AG09309 (cell line): Measurements from ENCODE around the gene CDC42BPB.

Experiments
- DNase-seq: peaks from one replicate; pipeline ENCODE4 v3.0.0-alpha.2; 2010; ENCODE audit warnings: low read depth
- H3K4me3 ChIP-seq: 2 replicates; pipeline ENCODE4 v1.5.1; 2011; ENCODE audit warnings: mild to moderate bottlenecking, low read depth, low read length, moderate library complexity; ENCODE audit not compliant: control insufficient read depth
- TF ChIP-seq, protein P1 (sequence below): IDR thresholded peaks from 2 replicates; pipeline ENCODE4 v1.5.1; 2011; ENCODE audit warnings: mild to moderate bottlenecking, low read depth, low read length, inconsistent platforms; ENCODE audit not compliant: insufficient read depth, control insufficient read depth; ENCODE audit errors: missing control alignments

Gene CDC42BPB

DNA sequence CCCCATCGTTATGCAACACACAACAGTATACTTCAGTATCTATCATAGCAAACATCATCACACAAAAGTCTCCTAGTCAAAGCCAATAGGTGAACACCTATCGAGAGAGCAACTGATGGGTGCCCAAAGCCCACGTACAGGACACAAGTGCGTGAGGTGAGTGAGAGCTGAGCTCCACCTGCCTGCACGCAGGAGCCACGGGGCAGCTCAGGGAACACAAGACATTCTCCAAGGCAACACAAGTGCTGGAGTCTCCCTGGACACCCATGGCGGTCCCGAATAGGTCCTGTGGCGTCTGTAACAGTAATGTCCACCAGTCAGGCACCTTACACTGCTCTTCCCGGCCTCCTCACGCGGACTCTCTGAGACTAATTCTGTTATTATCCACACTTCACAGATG lies 44.3 kb downstream of the CDC42BPB start:
- H3K4me3 ChIP-seq = no peak overlapping the region
- TF ChIP-seq, protein P1, sequence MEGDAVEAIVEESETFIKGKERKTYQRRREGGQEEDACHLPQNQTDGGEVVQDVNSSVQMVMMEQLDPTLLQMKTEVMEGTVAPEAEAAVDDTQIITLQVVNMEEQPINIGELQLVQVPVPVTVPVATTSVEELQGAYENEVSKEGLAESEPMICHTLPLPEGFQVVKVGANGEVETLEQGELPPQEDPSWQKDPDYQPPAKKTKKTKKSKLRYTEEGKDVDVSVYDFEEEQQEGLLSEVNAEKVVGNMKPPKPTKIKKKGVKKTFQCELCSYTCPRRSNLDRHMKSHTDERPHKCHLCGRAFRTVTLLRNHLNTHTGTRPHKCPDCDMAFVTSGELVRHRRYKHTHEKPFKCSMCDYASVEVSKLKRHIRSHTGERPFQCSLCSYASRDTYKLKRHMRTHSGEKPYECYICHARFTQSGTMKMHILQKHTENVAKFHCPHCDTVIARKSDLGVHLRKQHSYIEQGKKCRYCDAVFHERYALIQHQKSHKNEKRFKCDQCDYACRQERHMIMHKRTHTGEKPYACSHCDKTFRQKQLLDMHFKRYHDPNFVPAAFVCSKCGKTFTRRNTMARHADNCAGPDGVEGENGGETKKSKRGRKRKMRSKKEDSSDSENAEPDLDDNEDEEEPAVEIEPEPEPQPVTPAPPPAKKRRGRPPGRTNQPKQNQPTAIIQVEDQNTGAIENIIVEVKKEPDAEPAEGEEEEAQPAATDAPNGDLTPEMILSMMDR = no peak
- DNase-seq = no peak

DNA sequence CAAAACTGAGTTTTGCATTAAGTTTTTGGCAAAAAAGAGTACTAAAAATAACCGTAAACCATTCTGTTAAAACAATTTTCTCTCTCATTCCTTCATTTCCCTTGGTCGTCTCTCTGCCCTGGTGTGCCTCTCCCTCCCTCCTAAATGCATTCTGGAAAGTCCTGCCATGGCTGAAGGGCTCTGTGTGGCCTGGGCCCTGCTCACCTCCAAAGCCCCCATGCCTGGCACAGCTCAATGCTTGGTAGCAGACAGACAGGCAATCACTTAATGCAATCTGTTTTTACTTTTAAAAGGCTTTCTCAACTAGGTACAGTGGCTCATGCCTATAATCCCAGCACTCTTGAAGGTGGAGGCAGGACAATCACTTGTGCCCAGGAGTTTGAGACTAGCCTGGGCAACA lies 47.8 kb downstream of the CDC42BPB start:
- DNase-seq = no peak
- no peak overlapping the region for H3K4me3 ChIP-seq
- TF ChIP-seq, protein P1 = no peak

DNA sequence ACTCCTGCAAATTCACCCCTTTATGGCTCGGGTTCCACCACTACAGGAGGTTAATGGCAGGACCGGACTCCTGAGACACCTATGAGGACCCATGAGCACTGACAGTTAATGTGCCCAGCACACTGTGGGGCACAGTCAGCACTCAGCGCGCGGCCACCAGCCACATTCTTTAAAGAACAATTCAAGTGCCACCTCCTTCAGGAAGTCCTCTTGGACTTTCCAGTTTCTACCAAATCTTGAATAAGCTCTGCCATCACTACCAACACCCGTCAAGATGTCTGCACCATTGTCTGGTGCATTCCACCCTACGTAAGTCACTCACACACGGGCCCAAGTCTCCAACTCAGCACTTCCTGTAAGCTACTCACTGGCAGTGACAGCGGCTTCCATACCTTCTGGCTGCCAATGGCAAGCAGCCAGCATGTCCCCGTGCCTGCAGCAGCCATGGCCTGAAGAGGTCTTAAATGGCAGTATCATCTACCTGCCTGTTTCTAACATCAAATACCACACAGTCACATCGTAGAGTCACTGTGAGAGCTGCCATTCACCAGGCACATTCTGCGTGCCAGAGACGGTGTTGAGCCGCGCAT lies 48.5 kb downstream of the CDC42BPB start:
- H3K4me3 ChIP-seq = no peak overlapping the region

DNA sequence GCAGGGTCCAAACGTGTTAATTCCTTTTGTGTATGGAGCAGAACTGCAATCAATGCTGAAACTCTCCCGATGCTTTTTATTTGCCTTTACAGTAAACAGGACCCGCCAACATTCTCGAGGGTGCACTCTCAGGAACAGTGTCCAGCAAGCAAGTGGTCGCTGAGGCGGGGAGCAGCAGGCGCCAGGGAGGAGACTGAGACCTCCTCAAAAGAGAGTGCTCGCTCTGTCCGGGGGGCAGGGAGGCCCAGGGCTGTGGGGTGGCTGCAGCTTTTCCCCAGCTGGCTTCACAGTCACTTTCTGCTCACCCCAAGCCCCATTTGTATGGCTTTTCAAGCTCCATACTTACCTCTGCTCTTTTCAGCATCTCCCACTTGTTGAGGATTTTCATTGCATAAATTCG lies 49.2 kb downstream of the CDC42BPB start:
- TF ChIP-seq, protein P1 = no peak
- H3K4me3 ChIP-seq = no peak overlapping the region
- no peak for DNase-seq

More for the DNA sequence above, 48.5 kb downstream of the CDC42BPB start:
- DNase-seq = no peak
- TF ChIP-seq, protein P1 = no peak

DNA sequence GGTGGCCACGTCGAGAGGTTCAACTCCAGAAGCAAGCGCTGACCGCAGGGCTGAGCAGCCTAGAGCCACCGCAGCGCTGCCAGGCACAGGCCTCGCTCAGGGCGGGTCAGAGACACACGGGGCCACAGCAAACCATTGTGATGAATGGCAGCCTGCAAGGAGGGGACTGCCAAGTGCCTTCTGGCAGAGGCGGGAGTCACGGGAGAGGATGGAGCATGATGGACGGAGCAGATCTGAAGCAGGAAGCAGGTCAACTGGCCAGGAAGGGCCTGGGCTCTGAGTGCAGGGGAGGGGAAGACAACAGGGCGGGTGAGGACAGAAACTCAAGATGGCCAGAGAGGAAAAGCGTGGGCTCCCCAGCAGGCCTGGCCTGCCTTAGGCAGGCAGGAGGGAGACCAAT lies 49.8 kb downstream of the CDC42BPB start:
- TF ChIP-seq, protein P1 = no peak
- no peak for DNase-seq
- H3K4me3 ChIP-seq = no peak overlapping the region

DNA sequence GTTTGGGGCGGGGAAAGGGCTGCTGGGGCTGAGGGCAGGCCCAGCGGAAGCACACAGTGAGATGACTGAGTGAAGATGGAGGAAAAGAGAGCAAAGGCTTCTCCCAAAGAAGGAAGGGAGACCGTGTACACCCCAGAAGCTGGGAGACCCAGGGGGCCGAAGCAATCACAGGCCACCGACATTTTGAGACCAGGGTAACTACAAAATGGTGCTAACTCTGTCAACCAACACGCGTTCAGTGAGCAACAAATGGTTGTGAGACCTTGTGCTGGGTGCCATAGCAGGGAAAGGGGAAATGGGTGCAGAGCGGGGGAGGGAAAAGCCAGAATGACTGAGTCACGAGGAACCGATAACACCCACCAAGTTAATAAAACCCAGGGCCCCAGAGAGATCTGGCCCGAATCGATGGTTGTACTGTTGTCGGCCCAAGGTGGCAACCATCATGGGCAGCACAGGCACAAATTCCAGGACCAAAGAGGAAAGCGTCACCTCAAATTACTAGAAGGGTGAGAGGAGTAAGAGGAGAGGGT lies 50.3 kb downstream of the CDC42BPB start:
- DNase-seq = no peak
- TF ChIP-seq, protein P1 = no peak
- no peak overlapping the region for H3K4me3 ChIP-seq
